GM23338 (cell line): ENCODE results near the gene DNAJC15. TPM values are rescaled to one million over a fixed set of nuclear protein-coding genes. Genes with fewer than 3 reads are reported as not detected.

ENCODE experiments used
- ATAC-seq: fragments of 200-7000 bp; cut with Tn5 transposase; 3 replicates; pipeline ENCODE4 v1.9.1; 2020
- DNase-seq: peaks from one replicate; pipeline ENCODE4 v3.0.0-alpha.2; 2015; ENCODE audit warnings: low spot score
- H2AFZ ChIP-seq: fragments of 200-600 bp; sonication (generic); 2 replicates; pipeline ENCODE4 v1.8.0; 2016; ENCODE audit warnings: antibody characterized with exemption, mild to moderate bottlenecking, moderate library complexity
- H3F3A ChIP-seq: fragments of 200-600 bp; sonication (generic); replicated peaks from 2 replicates; pipeline ENCODE4 v1.8.0; 2017; ENCODE audit warnings: antibody characterized with exemption, mixed run types, low read depth
- H3K27ac ChIP-seq: fragments of 200-600 bp; sonication (generic); 2 replicates; pipeline ENCODE4 v1.6.1; 2016; ENCODE audit warnings: low read depth
- H3K27me3 ChIP-seq: fragments of 200-600 bp; sonication (generic); 2 replicates; pipeline ENCODE4 v1.8.0; 2016; ENCODE audit warnings: mild to moderate bottlenecking, mixed run types, moderate library complexity; ENCODE audit not compliant: insufficient read depth
- H3K36me3 ChIP-seq: fragments of 200-600 bp; sonication (generic); 2 replicates; pipeline ENCODE4 v1.8.0; 2016; ENCODE audit warnings: mild to moderate bottlenecking; ENCODE audit not compliant: insufficient read depth
- H3K4me1 ChIP-seq: fragments of 200-600 bp; sonication (generic); 2 replicates; pipeline ENCODE4 v1.8.0; 2016; ENCODE audit warnings: mild to moderate bottlenecking, moderate library complexity; ENCODE audit not compliant: insufficient read depth
- H3K4me2 ChIP-seq: fragments of 200-600 bp; sonication (generic); 2 replicates; pipeline ENCODE4 v1.7.1; 2017; ENCODE audit warnings: mixed run types
- H3K4me3 ChIP-seq: fragments of 200-600 bp; sonication (generic); 2 replicates; pipeline ENCODE4 v1.6.1; 2016; ENCODE audit warnings: mixed run types
- H3K79me2 ChIP-seq: fragments of 200-600 bp; sonication (generic); replicated peaks from 2 replicates; pipeline ENCODE4 v1.8.0; 2017; ENCODE audit warnings: mild to moderate bottlenecking; ENCODE audit not compliant: insufficient read depth
- H3K9me2 ChIP-seq: fragments of 200-600 bp; sonication (generic); 2 replicates; pipeline ENCODE4 v1.8.0; 2017; ENCODE audit not compliant: insufficient read depth
- H4K20me1 ChIP-seq: fragments of 200-600 bp; sonication (generic); replicated peaks from 2 replicates; pipeline ENCODE4 v1.8.0; 2017; ENCODE audit warnings: mild to moderate bottlenecking; ENCODE audit not compliant: insufficient read depth
- H3K27ac Mint-ChIP-seq: 2 replicates; pipeline ENCODE4 v1.8.0; 2020; ENCODE audit warnings: inconsistent platforms, mild to moderate bottlenecking, moderate library complexity, mixed read lengths
- H3K27me3 Mint-ChIP-seq: 3 replicates; pipeline ENCODE4 v1.8.0; 2022; ENCODE audit warnings: low read depth, mild to moderate bottlenecking, moderate library complexity, mixed read lengths, inconsistent platforms; ENCODE audit not compliant: insufficient read depth, poor library complexity
- H3K36me3 Mint-ChIP-seq: 3 replicates; pipeline ENCODE4 v1.8.0; 2021; ENCODE audit warnings: low read depth, mild to moderate bottlenecking, inconsistent platforms, moderate library complexity, mixed read lengths
- H3K4me1 Mint-ChIP-seq: 3 replicates; pipeline ENCODE4 v1.8.0; 2020; ENCODE audit warnings: mild to moderate bottlenecking, inconsistent platforms, mixed read lengths
- H3K4me3 Mint-ChIP-seq: 3 replicates; pipeline ENCODE4 v1.8.0; 2021; ENCODE audit warnings: moderate library complexity, mild to moderate bottlenecking, inconsistent platforms, mixed read lengths
- H3K9me3 Mint-ChIP-seq: 3 replicates; pipeline ENCODE4 v1.8.0; 2020; ENCODE audit warnings: moderate library complexity, mild to moderate bottlenecking, inconsistent platforms, mixed read lengths
- CREB1 ChIP-seq: fragments of 250-450 bp; sonication (Bioruptor Pico); IDR thresholded peaks from 2 replicates; pipeline ENCODE4 v1.5.0; 2020; ENCODE audit warnings: low read depth, mild to moderate bottlenecking, moderate library complexity
- EZH2 ChIP-seq: fragments of 200-600 bp; sonication (generic); IDR thresholded peaks from one replicate; pipeline ENCODE4 v1.8.0; 2017; ENCODE audit warnings: antibody characterized with exemption, mild to moderate bottlenecking, low read depth; ENCODE audit not compliant: unreplicated experiment
- EZH2phosphoT487 ChIP-seq: fragments of 200-600 bp; sonication (generic); IDR thresholded peaks from one replicate; pipeline ENCODE4 v1.8.1; 2018; ENCODE audit warnings: antibody characterized with exemption; ENCODE audit not compliant: unreplicated experiment
- JUNB ChIP-seq: IDR thresholded peaks from one replicate; pipeline ENCODE4 v1.6.1; 2016; ENCODE audit warnings: antibody characterized with exemption; ENCODE audit not compliant: unreplicated experiment
- POLR2AphosphoS5 ChIP-seq: IDR thresholded peaks from 2 replicates; pipeline ENCODE4 v1.6.1; 2016; ENCODE audit warnings: antibody characterized with exemption, low read depth
- STAT1 ChIP-seq: IDR thresholded peaks from one replicate; pipeline ENCODE4 v1.6.1; 2016; ENCODE audit warnings: antibody characterized with exemption; ENCODE audit not compliant: unreplicated experiment
- ZNF114 ChIP-seq: fragments of 250-450 bp; sonication (Bioruptor Pico); IDR thresholded peaks from 2 replicates; pipeline ENCODE4 v1.5.0; 2020; ENCODE audit warnings: mild to moderate bottlenecking, moderate library complexity
- ZNF331 ChIP-seq: fragments of 250-450 bp; sonication (Bioruptor Pico); IDR thresholded peaks from 2 replicates; pipeline ENCODE4 v1.5.0; 2020; ENCODE audit warnings: low read depth, mild to moderate bottlenecking, moderate library complexity
- polyA plus RNA-seq: library from polyadenylated mRNA; unstranded; fragments of >200 nt; fragmentation: Nextera tagmentation; extraction: Ambion mirVana; gene quantifications from 2 replicates; pipeline ENCODE4 v1.2.1, GENCODE V29; 2016
- total RNA-seq: library from RNA; depleted of rRNA; stranded (reverse); fragments of >200 nt; shearing (Covaris generic); gene quantifications from 2 replicates; pipeline ENCODE4 v1.2.3, GENCODE V29; 2014
- TF ChIP-seq, protein P1 (sequence below): fragments of 250-450 bp; sonication (Bioruptor Pico); IDR thresholded peaks from 2 replicates; pipeline ENCODE4 v1.5.0; 2020; ENCODE audit warnings: mild to moderate bottlenecking, moderate library complexity
- TF ChIP-seq, protein P2 (sequence below): IDR thresholded peaks from one replicate; pipeline ENCODE4 v1.6.1; 2018; ENCODE audit warnings: antibody characterized with exemption; ENCODE audit not compliant: unreplicated experiment
- TF ChIP-seq, protein P3 (sequence below): IDR thresholded peaks from 2 replicates; pipeline ENCODE4 v1.6.1; 2016; ENCODE audit warnings: antibody characterized with exemption
- TF ChIP-seq, protein P4 (sequence below), 2 experiments: fragments of 200-600 bp in 1 of 2; sonication (generic) in 1 of 2; conservative IDR thresholded peaks; 2 replicates each; pipeline versions ENCODE4 v1.5.1 to v1.6.1; 2016 to 2017; ENCODE audit warnings: antibody characterized with exemption in 2 of 2, low read depth in 2 of 2, mild to moderate bottlenecking in 2 of 2, moderate library complexity in 1 of 2

Gene DNAJC15
- total and polyA plus RNA-seq, 2 experiments from 2014 or later = 11.4 to 80.4 TPM

DNA sequence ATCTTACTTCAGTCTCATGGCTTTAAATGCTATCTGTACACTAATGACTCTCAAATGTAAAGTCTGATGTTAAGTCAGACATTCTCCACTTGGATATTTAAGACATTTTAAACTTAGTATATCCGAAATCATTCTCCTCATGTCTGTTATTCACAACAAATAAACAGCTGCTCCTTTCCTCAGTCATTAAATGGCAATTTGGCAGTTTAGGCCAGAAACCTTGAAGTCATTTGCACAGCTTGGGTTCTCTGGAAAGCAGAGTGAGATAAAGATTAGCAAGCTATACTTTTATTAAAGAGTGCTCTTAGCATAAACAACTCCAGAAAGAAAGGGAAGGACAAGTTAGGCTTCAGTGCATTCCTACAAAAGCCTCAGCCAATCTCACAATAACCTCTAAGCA, 53.7 kb downstream of the DNAJC15 start (continued):
- TF ChIP-seq, protein P1, sequence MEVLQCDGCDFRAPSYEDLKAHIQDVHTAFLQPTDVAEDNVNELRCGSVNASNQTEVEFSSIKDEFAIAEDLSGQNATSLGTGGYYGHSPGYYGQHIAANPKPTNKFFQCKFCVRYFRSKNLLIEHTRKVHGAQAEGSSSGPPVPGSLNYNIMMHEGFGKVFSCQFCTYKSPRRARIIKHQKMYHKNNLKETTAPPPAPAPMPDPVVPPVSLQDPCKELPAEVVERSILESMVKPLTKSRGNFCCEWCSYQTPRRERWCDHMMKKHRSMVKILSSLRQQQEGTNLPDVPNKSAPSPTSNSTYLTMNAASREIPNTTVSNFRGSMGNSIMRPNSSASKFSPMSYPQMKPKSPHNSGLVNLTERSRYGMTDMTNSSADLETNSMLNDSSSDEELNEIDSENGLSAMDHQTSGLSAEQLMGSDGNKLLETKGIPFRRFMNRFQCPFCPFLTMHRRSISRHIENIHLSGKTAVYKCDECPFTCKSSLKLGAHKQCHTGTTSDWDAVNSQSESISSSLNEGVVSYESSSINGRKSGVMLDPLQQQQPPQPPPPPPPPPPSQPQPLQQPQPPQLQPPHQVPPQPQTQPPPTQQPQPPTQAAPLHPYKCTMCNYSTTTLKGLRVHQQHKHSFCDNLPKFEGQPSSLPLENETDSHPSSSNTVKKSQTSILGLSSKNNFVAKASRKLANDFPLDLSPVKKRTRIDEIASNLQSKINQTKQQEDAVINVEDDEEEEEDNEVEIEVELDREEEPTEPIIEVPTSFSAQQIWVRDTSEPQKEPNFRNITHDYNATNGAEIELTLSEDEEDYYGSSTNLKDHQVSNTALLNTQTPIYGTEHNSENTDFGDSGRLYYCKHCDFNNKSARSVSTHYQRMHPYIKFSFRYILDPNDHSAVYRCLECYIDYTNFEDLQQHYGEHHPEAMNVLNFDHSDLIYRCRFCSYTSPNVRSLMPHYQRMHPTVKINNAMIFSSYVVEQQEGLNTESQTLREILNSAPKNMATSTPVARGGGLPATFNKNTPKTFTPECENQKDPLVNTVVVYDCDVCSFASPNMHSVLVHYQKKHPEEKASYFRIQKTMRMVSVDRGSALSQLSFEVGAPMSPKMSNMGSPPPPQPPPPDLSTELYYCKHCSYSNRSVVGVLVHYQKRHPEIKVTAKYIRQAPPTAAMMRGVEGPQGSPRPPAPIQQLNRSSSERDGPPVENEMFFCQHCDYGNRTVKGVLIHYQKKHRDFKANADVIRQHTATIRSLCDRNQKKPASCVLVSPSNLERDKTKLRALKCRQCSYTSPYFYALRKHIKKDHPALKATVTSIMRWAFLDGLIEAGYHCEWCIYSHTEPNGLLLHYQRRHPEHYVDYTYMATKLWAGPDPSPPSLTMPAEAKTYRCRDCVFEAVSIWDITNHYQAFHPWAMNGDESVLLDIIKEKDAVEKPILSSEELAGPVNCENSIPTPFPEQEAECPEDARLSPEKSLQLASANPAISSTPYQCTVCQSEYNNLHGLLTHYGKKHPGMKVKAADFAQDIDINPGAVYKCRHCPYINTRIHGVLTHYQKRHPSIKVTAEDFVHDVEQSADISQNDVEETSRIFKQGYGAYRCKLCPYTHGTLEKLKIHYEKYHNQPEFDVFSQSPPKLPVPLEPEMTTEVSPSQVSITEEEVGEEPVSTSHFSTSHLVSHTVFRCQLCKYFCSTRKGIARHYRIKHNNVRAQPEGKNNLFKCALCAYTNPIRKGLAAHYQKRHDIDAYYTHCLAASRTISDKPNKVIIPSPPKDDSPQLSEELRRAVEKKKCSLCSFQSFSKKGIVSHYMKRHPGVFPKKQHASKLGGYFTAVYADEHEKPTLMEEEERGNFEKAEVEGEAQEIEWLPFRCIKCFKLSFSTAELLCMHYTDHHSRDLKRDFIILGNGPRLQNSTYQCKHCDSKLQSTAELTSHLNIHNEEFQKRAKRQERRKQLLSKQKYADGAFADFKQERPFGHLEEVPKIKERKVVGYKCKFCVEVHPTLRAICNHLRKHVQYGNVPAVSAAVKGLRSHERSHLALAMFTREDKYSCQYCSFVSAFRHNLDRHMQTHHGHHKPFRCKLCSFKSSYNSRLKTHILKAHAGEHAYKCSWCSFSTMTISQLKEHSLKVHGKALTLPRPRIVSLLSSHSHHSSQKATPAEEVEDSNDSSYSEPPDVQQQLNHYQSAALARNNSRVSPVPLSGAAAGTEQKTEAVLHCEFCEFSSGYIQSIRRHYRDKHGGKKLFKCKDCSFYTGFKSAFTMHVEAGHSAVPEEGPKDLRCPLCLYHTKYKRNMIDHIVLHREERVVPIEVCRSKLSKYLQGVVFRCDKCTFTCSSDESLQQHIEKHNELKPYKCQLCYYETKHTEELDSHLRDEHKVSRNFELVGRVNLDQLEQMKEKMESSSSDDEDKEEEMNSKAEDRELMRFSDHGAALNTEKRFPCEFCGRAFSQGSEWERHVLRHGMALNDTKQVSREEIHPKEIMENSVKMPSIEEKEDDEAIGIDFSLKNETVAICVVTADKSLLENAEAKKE (CRISPR knock-in tag) = no peak
- TF ChIP-seq JUNB = no peak
- no peak for TF ChIP-seq STAT1

DNA sequence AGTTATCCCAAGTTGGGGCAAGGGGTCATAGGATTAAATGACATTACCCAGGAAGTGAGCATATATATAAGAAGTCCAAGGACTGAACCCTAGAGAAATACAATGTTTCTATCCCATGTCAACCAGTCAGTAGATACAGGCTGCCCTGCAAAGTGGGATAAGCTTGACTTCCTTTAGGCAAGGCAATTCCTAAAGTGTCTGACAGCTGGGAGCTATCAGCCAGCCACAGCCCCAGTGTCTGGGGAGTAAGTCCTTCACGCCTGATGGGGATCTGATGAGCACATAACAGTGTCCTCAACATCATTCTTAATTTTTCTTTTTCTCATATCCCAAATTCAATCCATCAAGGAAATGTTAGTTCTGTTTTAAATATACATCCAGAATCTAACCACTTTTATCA, 54.1 kb downstream of the DNAJC15 start:
- Histone ChIP-seq H3K9me2 (peaks cover 4% of the 10 kb centered on the region; the same call in 1 of the 2 replicates), H3K4me1 (peaks cover 14% of the 10 kb centered on the region), H4K20me1 (no peaks in the 10 kb centered on the region), H3K4me2 (no peak overlapping the region), H2AFZ (no peak overlapping the region), H3K27ac (no peak overlapping the region), H3K36me3 (0 out of 2 replicates have a peak, but pooled peaks cover 4% of the 10 kb centered on the region), H3K79me2 (peaks cover 13% of the 10 kb centered on the region; the same call in 1 of the 2 replicates), H3F3A (no peaks in the 10 kb centered on the region), H3K27me3 (no peaks in the 10 kb centered on the region), H3K4me3 (no peak overlapping the region)
- H3K36me3 Mint-ChIP-seq = peaks cover 22% of the 10 kb centered on the region
- H3K27me3 Mint-ChIP-seq = peaks cover 6% of the 10 kb centered on the region
- ATAC-seq (peak; percentile 55; the same call in 2 of the 3 replicates), DNase-seq (no peak)
- peaks cover 22% of the 10 kb centered on the region for H3K4me1 Mint-ChIP-seq
- no peak overlapping the region for H3K27ac Mint-ChIP-seq
- no peak overlapping the region for H3K4me3 Mint-ChIP-seq
- no peaks in the 10 kb centered on the region for H3K9me3 Mint-ChIP-seq
- TF ChIP-seq STAT1 = no peak
- TF ChIP-seq, protein P2, sequence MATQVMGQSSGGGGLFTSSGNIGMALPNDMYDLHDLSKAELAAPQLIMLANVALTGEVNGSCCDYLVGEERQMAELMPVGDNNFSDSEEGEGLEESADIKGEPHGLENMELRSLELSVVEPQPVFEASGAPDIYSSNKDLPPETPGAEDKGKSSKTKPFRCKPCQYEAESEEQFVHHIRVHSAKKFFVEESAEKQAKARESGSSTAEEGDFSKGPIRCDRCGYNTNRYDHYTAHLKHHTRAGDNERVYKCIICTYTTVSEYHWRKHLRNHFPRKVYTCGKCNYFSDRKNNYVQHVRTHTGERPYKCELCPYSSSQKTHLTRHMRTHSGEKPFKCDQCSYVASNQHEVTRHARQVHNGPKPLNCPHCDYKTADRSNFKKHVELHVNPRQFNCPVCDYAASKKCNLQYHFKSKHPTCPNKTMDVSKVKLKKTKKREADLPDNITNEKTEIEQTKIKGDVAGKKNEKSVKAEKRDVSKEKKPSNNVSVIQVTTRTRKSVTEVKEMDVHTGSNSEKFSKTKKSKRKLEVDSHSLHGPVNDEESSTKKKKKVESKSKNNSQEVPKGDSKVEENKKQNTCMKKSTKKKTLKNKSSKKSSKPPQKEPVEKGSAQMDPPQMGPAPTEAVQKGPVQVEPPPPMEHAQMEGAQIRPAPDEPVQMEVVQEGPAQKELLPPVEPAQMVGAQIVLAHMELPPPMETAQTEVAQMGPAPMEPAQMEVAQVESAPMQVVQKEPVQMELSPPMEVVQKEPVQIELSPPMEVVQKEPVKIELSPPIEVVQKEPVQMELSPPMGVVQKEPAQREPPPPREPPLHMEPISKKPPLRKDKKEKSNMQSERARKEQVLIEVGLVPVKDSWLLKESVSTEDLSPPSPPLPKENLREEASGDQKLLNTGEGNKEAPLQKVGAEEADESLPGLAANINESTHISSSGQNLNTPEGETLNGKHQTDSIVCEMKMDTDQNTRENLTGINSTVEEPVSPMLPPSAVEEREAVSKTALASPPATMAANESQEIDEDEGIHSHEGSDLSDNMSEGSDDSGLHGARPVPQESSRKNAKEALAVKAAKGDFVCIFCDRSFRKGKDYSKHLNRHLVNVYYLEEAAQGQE = no peak
- no peak for TF ChIP-seq JUNB
- no peak for TF ChIP-seq POLR2AphosphoS5
- no peak for TF ChIP-seq ZNF114 (CRISPR knock-in tag)
- no peak for TF ChIP-seq ZNF331 (CRISPR knock-in tag)
- TF ChIP-seq, protein P3, sequence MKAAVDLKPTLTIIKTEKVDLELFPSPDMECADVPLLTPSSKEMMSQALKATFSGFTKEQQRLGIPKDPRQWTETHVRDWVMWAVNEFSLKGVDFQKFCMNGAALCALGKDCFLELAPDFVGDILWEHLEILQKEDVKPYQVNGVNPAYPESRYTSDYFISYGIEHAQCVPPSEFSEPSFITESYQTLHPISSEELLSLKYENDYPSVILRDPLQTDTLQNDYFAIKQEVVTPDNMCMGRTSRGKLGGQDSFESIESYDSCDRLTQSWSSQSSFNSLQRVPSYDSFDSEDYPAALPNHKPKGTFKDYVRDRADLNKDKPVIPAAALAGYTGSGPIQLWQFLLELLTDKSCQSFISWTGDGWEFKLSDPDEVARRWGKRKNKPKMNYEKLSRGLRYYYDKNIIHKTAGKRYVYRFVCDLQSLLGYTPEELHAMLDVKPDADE = no peak
- TF ChIP-seq CREB1 (CRISPR knock-in tag) = no peak
- TF ChIP-seq, protein P4, sequence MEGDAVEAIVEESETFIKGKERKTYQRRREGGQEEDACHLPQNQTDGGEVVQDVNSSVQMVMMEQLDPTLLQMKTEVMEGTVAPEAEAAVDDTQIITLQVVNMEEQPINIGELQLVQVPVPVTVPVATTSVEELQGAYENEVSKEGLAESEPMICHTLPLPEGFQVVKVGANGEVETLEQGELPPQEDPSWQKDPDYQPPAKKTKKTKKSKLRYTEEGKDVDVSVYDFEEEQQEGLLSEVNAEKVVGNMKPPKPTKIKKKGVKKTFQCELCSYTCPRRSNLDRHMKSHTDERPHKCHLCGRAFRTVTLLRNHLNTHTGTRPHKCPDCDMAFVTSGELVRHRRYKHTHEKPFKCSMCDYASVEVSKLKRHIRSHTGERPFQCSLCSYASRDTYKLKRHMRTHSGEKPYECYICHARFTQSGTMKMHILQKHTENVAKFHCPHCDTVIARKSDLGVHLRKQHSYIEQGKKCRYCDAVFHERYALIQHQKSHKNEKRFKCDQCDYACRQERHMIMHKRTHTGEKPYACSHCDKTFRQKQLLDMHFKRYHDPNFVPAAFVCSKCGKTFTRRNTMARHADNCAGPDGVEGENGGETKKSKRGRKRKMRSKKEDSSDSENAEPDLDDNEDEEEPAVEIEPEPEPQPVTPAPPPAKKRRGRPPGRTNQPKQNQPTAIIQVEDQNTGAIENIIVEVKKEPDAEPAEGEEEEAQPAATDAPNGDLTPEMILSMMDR (conservative IDR thresholded peaks at IDR 0.05; ENCODE audit: low read depth in 2 of 2) = no peak
- no peak for TF ChIP-seq EZH2phosphoT487
- TF ChIP-seq EZH2 = no peak
